ENCODE measurements around the gene BCKDHA. TPM values are rescaled to one million over a fixed set of nuclear protein-coding genes. Genes with fewer than 3 reads are reported as not detected.
A peak's percentile ranks its signal among the peaks of the same experiment; 100 is the strongest.
"Not testable (repeated sequence)": the region's sequence is repeated elsewhere in the genome, so short reads cannot be mapped to it uniquely, and the experiment has no call there.

BCKDHA gene
- total RNA-seq, 2 donors from 2014 or later: 10.9 to 13.7 TPM

- no peaks in the 10 kb centered on the region for H3K36me3 Mint-ChIP-seq
- no peak for DNase-seq (ENCODE audit: low spot score)
- peak overlapping the region in 1 of 2 donors; percentile 21 for H3K27ac Mint-ChIP-seq
- H3K9me3 Mint-ChIP-seq: no peaks in the 10 kb centered on the region
- no peak overlapping the region for H3K4me3 Mint-ChIP-seq
- peaks cover 33 to 40% of the 10 kb centered on the region in 2 donors for H3K4me1 Mint-ChIP-seq (ENCODE audit: low read depth in 2 of 2)
- H3K27me3 Mint-ChIP-seq: no peaks in the 10 kb centered on the region
- no peak for ATAC-seq
These were observed 37.9 kb upstream of the BCKDHA start for GRCh38 chr19:41359741-41360140.

GRCh38 chr19:41362143-41362847, 35.3 kb upstream of the BCKDHA start:
- Mint-ChIP-seq H3K27me3 (no peaks in the 10 kb centered on the region), H3K9me3 (no peaks in the 10 kb centered on the region), H3K27ac (peak overlapping the region; percentile 97 to 98), H3K4me3 (peak overlapping the region; percentile 97), H3K36me3 (no peaks in the 10 kb centered on the region), H3K4me1 (ENCODE audit: low read depth in 2 of 2) (peaks cover 12 to 27% of the 10 kb centered on the region in 2 donors)
- ATAC-seq (no peak), DNase-seq (ENCODE audit: low spot score) (no peak)

- DNase-seq (ENCODE audit: low spot score): no peak
- peak overlapping the region; percentile 97 to 98 for H3K27ac Mint-ChIP-seq
- peaks cover 12 to 20% of the 10 kb centered on the region in 2 donors for H3K4me1 Mint-ChIP-seq (ENCODE audit: low read depth in 2 of 2)
- no peaks in the 10 kb centered on the region for H3K27me3 Mint-ChIP-seq
- peak overlapping the region; percentile 97 for H3K4me3 Mint-ChIP-seq
- ATAC-seq: no peak
- H3K9me3 Mint-ChIP-seq: no peaks in the 10 kb centered on the region
- no peaks in the 10 kb centered on the region for H3K36me3 Mint-ChIP-seq
These were observed 34.3 kb upstream of the BCKDHA start for GRCh38 chr19:41363371-41363752.

- DNase-seq (ENCODE audit: low spot score) (peak; percentile 98), ATAC-seq (peak; percentile 98)
- H3K27me3 Mint-ChIP-seq: no peaks in the 10 kb centered on the region
- H3K27ac Mint-ChIP-seq: peak within 1 kb of the TSS; percentile 97 to 98
- H3K4me1 Mint-ChIP-seq (ENCODE audit: low read depth in 2 of 2): peaks cover 12 to 18% of the 10 kb centered on the region in 2 donors
- H3K4me3 Mint-ChIP-seq: peak within 1 kb of the TSS; percentile 97
- H3K9me3 Mint-ChIP-seq: no peaks in the 10 kb centered on the region
- H3K36me3 Mint-ChIP-seq: no peaks in the 10 kb centered on the region
These were observed 33.7 kb upstream of the BCKDHA start, which contains the start of gene B9D2 for GRCh38 chr19:41363753-41364523. B9D2 (minus strand) TSS chr19:41364149; CDS start chr19:41363519, 630 bp downstream.

- Mint-ChIP-seq H3K27ac (peak overlapping the region; percentile 97 to 98), H3K27me3 (no peaks in the 10 kb centered on the region), H3K36me3 (no peaks in the 10 kb centered on the region), H3K4me3 (peak overlapping the region; percentile 97), H3K9me3 (no peaks in the 10 kb centered on the region), H3K4me1 (ENCODE audit: low read depth in 2 of 2) (peaks cover 12 to 18% of the 10 kb centered on the region in 2 donors)
- ATAC-seq (no peak), DNase-seq (ENCODE audit: low spot score) (no peak)
These were observed 32.9 kb upstream of the BCKDHA start for GRCh38 chr19:41364524-41365391.

- peak overlapping the region; percentile 52 for H3K4me3 Mint-ChIP-seq
- peak overlapping the region; percentile 18 to 45 for H3K27ac Mint-ChIP-seq
- no peaks in the 10 kb centered on the region for H3K9me3 Mint-ChIP-seq
- H3K27me3 Mint-ChIP-seq: no peaks in the 10 kb centered on the region
- H3K4me1 Mint-ChIP-seq (ENCODE audit: low read depth in 2 of 2): peaks cover 12 to 18% of the 10 kb centered on the region in 2 donors
- DNase-seq (ENCODE audit: low spot score) (no peak), ATAC-seq (no peak)
- no peaks in the 10 kb centered on the region for H3K36me3 Mint-ChIP-seq
These were observed 31.5 kb upstream of the BCKDHA start for GRCh38 chr19:41366089-41366488.

DNA sequence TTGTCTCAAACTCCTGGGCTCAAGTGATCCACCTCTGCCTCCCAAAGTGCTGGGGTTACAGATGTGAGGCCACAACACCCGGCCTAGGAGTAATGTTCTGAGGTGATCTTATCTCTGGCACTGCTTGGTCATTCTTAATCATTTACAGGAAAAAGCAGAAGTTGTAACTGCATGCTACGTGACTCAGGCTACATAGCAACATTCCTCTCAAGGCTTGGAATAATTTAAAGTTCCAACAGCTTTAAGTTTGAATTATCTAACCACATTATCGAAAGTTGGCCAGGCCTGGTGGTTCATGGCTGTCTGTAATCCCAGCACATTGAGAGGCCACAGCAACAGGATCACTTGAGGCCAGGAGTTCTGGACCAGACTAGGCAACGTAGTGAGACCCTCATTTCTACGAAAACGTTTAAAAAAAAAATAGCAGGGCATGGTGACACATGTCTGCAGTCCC, 29.7 kb upstream of the BCKDHA start:
- ATAC-seq: no peak
- Mint-ChIP-seq H3K36me3 (no peaks in the 10 kb centered on the region), H3K9me3 (no peaks in the 10 kb centered on the region), H3K27ac (no peak overlapping the region), H3K4me3 (no peak overlapping the region), H3K4me1 (ENCODE audit: low read depth in 2 of 2) (peaks cover 12 to 19% of the 10 kb centered on the region in 2 donors), H3K27me3 (no peaks in the 10 kb centered on the region)
- DNase-seq (ENCODE audit: low spot score): no peak

GRCh38 chr19:41369769-41370168, 27.8 kb upstream of the BCKDHA start:
- ATAC-seq (no peak), DNase-seq (ENCODE audit: low spot score) (no peak)
- Mint-ChIP-seq H3K9me3 (no peaks in the 10 kb centered on the region), H3K27ac (no peak overlapping the region), H3K4me1 (ENCODE audit: low read depth in 2 of 2) (peaks cover 0 to 12% of the 10 kb centered on the region in 2 donors), H3K4me3 (no peak overlapping the region), H3K27me3 (no peaks in the 10 kb centered on the region), H3K36me3 (no peaks in the 10 kb centered on the region)

DNA sequence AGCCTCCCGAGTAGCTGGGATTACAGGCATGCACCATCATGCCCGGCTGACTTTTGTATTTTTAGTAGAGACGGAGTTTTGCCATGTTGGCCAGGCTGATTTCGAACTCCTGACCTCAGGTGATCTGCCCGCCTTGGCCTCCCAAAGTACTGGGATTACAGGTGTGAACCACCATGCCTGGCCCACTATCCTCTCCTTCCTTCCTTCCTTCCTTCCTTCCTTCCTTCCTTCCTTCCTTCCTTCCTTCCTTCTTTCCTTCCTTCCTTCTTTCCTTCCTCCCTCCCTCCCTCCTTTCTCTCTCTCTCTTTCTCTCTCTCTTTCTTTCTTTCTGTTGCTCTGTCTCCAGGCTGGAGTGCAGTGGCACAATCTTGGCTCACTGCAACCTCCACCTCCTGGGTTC, 26.5 kb upstream of the BCKDHA start:
- not testable (repeated sequence) for H3K27ac Mint-ChIP-seq; ATAC-seq; H3K9me3 Mint-ChIP-seq; H3K4me3 Mint-ChIP-seq; DNase-seq (ENCODE audit: low spot score); H3K27me3 Mint-ChIP-seq; H3K36me3 Mint-ChIP-seq
- peaks cover 4 to 15% of the 10 kb centered on the region in 2 donors for H3K4me1 Mint-ChIP-seq (ENCODE audit: low read depth in 2 of 2)

- Mint-ChIP-seq H3K27ac (no peak overlapping the region), H3K4me1 (ENCODE audit: low read depth in 2 of 2) (peaks cover 6 to 13% of the 10 kb centered on the region in 2 donors), H3K36me3 (no peaks in the 10 kb centered on the region), H3K27me3 (no peaks in the 10 kb centered on the region), H3K9me3 (no peaks in the 10 kb centered on the region), H3K4me3 (no peak overlapping the region)
- DNase-seq (ENCODE audit: low spot score) (no peak), ATAC-seq (no peak)
These were observed 26.1 kb upstream of the BCKDHA start for GRCh38 chr19:41371541-41371940.

DNA sequence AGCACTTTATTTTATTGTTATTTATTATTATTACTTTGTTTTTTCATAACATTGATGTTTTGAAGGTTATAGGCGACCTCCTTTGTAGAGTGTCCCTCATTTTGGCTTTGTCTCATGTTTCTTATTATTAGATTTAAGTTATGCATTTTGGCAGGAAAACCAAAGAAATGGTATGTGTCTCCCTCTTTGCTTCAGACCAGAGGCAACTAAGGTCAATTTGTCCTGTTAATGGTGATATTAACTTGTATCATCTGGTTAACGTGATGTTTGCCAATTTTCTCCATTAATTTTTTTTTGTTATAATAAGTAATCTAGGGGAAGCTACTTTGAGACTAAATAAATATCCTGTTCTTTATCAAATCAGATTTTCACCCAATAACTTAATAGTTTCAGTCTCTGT, 25.1 kb upstream of the BCKDHA start:
- DNase-seq (ENCODE audit: low spot score) (no peak), ATAC-seq (no peak)
- Mint-ChIP-seq H3K36me3 (no peaks in the 10 kb centered on the region), H3K27me3 (no peaks in the 10 kb centered on the region), H3K27ac (no peak overlapping the region), H3K4me1 (ENCODE audit: low read depth in 2 of 2) (peaks cover 13 to 18% of the 10 kb centered on the region in 2 donors), H3K4me3 (no peak overlapping the region), H3K9me3 (no peaks in the 10 kb centered on the region)

- no peaks in the 10 kb centered on the region for H3K9me3 Mint-ChIP-seq
- no peak overlapping the region for H3K4me3 Mint-ChIP-seq
- H3K4me1 Mint-ChIP-seq (ENCODE audit: low read depth in 2 of 2): peaks cover 13 to 18% of the 10 kb centered on the region in 2 donors
- H3K27ac Mint-ChIP-seq: no peak overlapping the region
- DNase-seq (ENCODE audit: low spot score) (no peak), ATAC-seq (no peak)
- no peaks in the 10 kb centered on the region for H3K27me3 Mint-ChIP-seq
- no peaks in the 10 kb centered on the region for H3K36me3 Mint-ChIP-seq
These were observed 23.6 kb upstream of the BCKDHA start for GRCh38 chr19:41373993-41374392.

DNA sequence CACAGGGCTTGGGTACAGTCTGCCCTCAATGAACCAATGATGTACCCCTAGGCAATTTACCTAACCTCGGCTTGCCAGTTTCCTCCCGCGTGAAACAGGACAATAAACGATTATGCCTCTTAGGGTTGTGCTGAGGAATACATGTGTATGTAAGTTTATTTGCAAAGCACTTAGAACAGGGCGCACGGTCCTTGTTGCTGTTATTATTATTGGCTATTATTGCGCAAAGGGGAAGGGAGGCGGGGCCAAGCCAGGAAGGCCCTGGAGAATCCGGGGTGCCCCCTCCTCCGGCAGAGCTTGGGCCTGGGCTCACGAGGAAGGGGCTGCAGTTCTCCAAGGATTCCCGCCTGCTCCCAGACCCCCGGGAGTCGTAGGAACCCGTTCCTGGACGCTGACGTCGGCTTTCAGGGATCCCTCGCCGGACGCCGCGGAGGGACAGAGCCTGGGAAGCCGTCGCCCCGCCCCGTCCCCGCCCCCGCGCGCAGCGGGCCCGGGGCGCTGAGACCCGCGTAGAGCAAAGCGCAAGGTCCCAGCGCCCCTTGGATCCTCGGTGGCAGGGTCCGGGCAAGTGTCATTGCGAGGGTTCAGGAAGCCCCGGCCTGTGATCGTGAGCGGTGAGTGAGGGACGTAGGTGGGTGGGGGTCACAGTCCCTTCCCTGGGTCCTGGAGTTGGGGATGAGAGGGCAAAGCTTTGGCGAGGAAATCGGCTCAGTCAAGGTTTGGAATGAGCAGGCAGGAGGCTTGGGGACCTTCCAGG, 21.2 kb upstream of the BCKDHA start, which contains the start of gene TMEM91:
Gene TMEM91, plus strand, starts transcription at position 293 of the 757 bp plus-strand sequence. CDS start 1,777 bp downstream, outside the sequence.
- H3K4me1 Mint-ChIP-seq (ENCODE audit: low read depth in 2 of 2): peaks cover 13 to 15% of the 10 kb centered on the region in 2 donors
- no peaks in the 10 kb centered on the region for H3K27me3 Mint-ChIP-seq
- ATAC-seq: peak; percentile 48 to 68
- no peaks in the 10 kb centered on the region for H3K9me3 Mint-ChIP-seq
- peak within 1 kb of the TSS; percentile 84 for H3K4me3 Mint-ChIP-seq
- DNase-seq (ENCODE audit: low spot score): no peak
- H3K27ac Mint-ChIP-seq: peak within 1 kb of the TSS; percentile 8 to 48
- no peaks in the 10 kb centered on the region for H3K36me3 Mint-ChIP-seq
